Keratinocyte (primary cell): ENCODE data around the gene SCUBE2. TPM values are rescaled to one million over a fixed set of nuclear protein-coding genes. Genes with fewer than 3 reads are reported as not detected.

Experiments used
- DNase-seq: peaks from one replicate; pipeline ENCODE4 v3.0.0-alpha.2; 2011; ENCODE audit warnings: low read depth, missing footprints, low spot score
- FAIRE-seq: peaks from 2 replicates; lab custom pipeline; 2011; peaks lifted over from hg19 to GRCh38; lab: Jason Lieb, UNC
- H2AFZ ChIP-seq: 2 replicates; pipeline ENCODE4 v1.6.0; 2012; ENCODE audit warnings: low read length, control low read depth, inconsistent platforms; ENCODE audit not compliant: control insufficient read depth
- H3K27ac ChIP-seq: 2 replicates; pipeline ENCODE4 v1.5.1; 2011; ENCODE audit warnings: low read length; ENCODE audit not compliant: control insufficient read depth, insufficient read depth
- H3K27me3 ChIP-seq: 3 replicates; pipeline ENCODE4 v1.6.0; 2011; ENCODE audit warnings: low read length; ENCODE audit not compliant: control insufficient read depth, insufficient read depth; ENCODE audit errors: extremely low read depth
- H3K36me3 ChIP-seq, 2 experiments: 2 replicates in 1 of 2; 3 replicates in 1 of 2; pipeline ENCODE4 v1.5.1; 2011; ENCODE audit warnings: low read length in 2 of 2, mild to moderate bottlenecking in 1 of 2; ENCODE audit not compliant: control insufficient read depth in 2 of 2, insufficient read depth in 2 of 2; ENCODE audit errors: extremely low read depth in 1 of 2
- H3K4me1 ChIP-seq: 3 replicates; pipeline ENCODE4 v1.5.1; 2011; ENCODE audit warnings: low read length; ENCODE audit not compliant: control insufficient read depth, insufficient read depth; ENCODE audit errors: extremely low read depth
- H3K4me2 ChIP-seq: 3 replicates; pipeline ENCODE4 v1.6.0; 2011; ENCODE audit warnings: low read depth, low read length; ENCODE audit not compliant: control insufficient read depth, insufficient read depth; ENCODE audit errors: extremely low read depth
- H3K4me3 ChIP-seq, 3 experiments: fragments of 200-600 bp in 1 of 3; sonication (generic) in 1 of 3; 2 replicates in 2 of 3; 3 replicates in 1 of 3; pipeline ENCODE4 v1.5.1; 2011 to 2016; ENCODE audit warnings: low read length in 3 of 3, mild to moderate bottlenecking in 3 of 3, control low read depth in 2 of 3, inconsistent platforms in 1 of 3, low read depth in 1 of 3, mixed read lengths in 1 of 3, mixed run types in 1 of 3, moderate library complexity in 1 of 3; ENCODE audit not compliant: control insufficient read depth in 2 of 3, insufficient read depth in 2 of 3; ENCODE audit errors: extremely low read depth in 1 of 3
- H3K79me2 ChIP-seq: 2 replicates; pipeline ENCODE4 v1.6.0; 2012; ENCODE audit warnings: low read length; ENCODE audit not compliant: control insufficient read depth, insufficient read depth
- H3K9ac ChIP-seq: 3 replicates; pipeline ENCODE4 v1.6.0; 2011; ENCODE audit warnings: low read length; ENCODE audit not compliant: control insufficient read depth, insufficient read depth; ENCODE audit errors: extremely low read depth
- H3K9me1 ChIP-seq: 3 replicates; pipeline ENCODE4 v1.6.0; 2011; ENCODE audit warnings: low read length; ENCODE audit not compliant: control insufficient read depth, insufficient read depth; ENCODE audit errors: extremely low read depth
- H3K9me3 ChIP-seq: 2 replicates; pipeline ENCODE4 v1.5.1; 2012; ENCODE audit warnings: low read depth, low read length; ENCODE audit not compliant: control insufficient read depth
- H4K20me1 ChIP-seq: 3 replicates; pipeline ENCODE4 v1.6.0; 2011; ENCODE audit warnings: low read length; ENCODE audit not compliant: control insufficient read depth, insufficient read depth; ENCODE audit errors: extremely low read depth
- CTCF ChIP-seq, 3 experiments: IDR thresholded peaks in 1 of 3; conservative IDR thresholded peaks in 1 of 3; optimal IDR thresholded peaks in 1 of 3; 2 replicates in 2 of 3; 3 replicates in 1 of 3; pipeline versions ENCODE3 to v1.5.1; 2011; ENCODE audit warnings: low read length in 3 of 3, mild to moderate bottlenecking in 3 of 3, moderate library complexity in 2 of 3, control low read depth in 1 of 3, inconsistent platforms in 1 of 3; ENCODE audit not compliant: insufficient read depth in 2 of 3; ENCODE audit errors: extremely low read depth in 1 of 3
- EZH2 ChIP-seq: IDR thresholded peaks from one replicate; pipeline ENCODE4 v1.6.1; 2012; ENCODE audit warnings: inconsistent platforms, mild to moderate bottlenecking, low read length, moderate library complexity
- dilution Hi-C: fragments of 300-500 bp; cut with MboI; formaldehyde crosslinking; loops from one replicate; pipeline ENCODE4 v1.7.0; 2020; ENCODE audit warnings: low sequenced_read_pairs; ENCODE audit not compliant: extremely low pct_ligation_motif_present
- polyA plus RNA-seq, 5 experiments: library from polyadenylated mRNA; depleted of rRNA in 3 of 5; stranded (reverse) in 3 of 5; stranded (forward) in 1 of 5; unstranded in 1 of 5; fragments of >200 nt; gene quantifications; 1 replicate in 1 of 5; 2 replicates in 3 of 5; 3 replicates in 1 of 5; pipeline versions ENCODE4 v1.2.1 to v1.2.3, GENCODE V29; 2011 to 2012; ENCODE audit warnings: missing spikeins in 2 of 5, low read depth in 1 of 5, low replicate concordance in 1 of 5

Gene SCUBE2
- polyA plus RNA-seq, 1 donor (not counting 4 experiments of a cell fraction or from before 2014, with no cell fraction given): 1.5 TPM

- no peaks in the 10 kb centered on the region for H3K79me2 ChIP-seq
Measured at GRCh38 chr11:8989453-8989852, 101.9 kb downstream of the SCUBE2 start.

GRCh38 chr11:8988329-8989234, 102.8 kb downstream of the SCUBE2 start:
- Histone ChIP-seq H3K4me3 (no peak overlapping the region), H3K9me3 (no peaks in the 10 kb centered on the region), H4K20me1 (no peaks in the 10 kb centered on the region), H3K4me1 (no peaks in the 10 kb centered on the region), H3K9ac (no peak overlapping the region), H3K27ac (no peak overlapping the region), H3K36me3 (no peaks in the 10 kb centered on the region), H3K4me2 (no peak overlapping the region), H3K79me2 (no peaks in the 10 kb centered on the region), H3K27me3 (no peaks in the 10 kb centered on the region), H3K9me1 (no peaks in the 10 kb centered on the region), H2AFZ (no peak overlapping the region)
- DNase-seq (no peak), FAIRE-seq (no peak)
- TF ChIP-seq CTCF (optimal IDR thresholded peaks at IDR 0.05 in 1 of 3, IDR thresholded peaks at IDR 0.05 in 1 of 3, conservative IDR thresholded peaks at IDR 0.05 in 1 of 3; ENCODE audit: extremely low read depth in 1 of 3, insufficient read depth in 2 of 3, low read length in 3 of 3) (no peak), EZH2 (no peak)
- dilution Hi-C loops: no loop called here

More at GRCh38 chr11:8989453-8989852, 101.9 kb downstream of the SCUBE2 start:
- Histone ChIP-seq H3K27ac (no peak overlapping the region), H3K9ac (no peak overlapping the region), H3K9me1 (no peaks in the 10 kb centered on the region), H3K4me1 (no peaks in the 10 kb centered on the region), H3K27me3 (no peaks in the 10 kb centered on the region), H3K4me3 (no peak overlapping the region), H3K4me2 (no peak overlapping the region), H2AFZ (no peak overlapping the region), H3K9me3 (no peaks in the 10 kb centered on the region), H3K36me3 (no peaks in the 10 kb centered on the region), H4K20me1 (no peaks in the 10 kb centered on the region)
- FAIRE-seq (no peak), DNase-seq (no peak)
- dilution Hi-C loops: no loop called here
- TF ChIP-seq CTCF (optimal IDR thresholded peaks at IDR 0.05 in 1 of 3, IDR thresholded peaks at IDR 0.05 in 1 of 3, conservative IDR thresholded peaks at IDR 0.05 in 1 of 3; ENCODE audit: extremely low read depth in 1 of 3, insufficient read depth in 2 of 3, low read length in 3 of 3): no peak
- no peak for TF ChIP-seq EZH2
